Stimulated activated CD4-positive, alpha-beta T cell treated with anti-CD3 and anti-CD28 coated beads, Interleukin-15, amount 100 ng/mL, for 24 hours (primary cell): ENCODE results near the gene TMEM106B.

Source experiments
- DNase-seq: peaks from one replicate; pipeline ENCODE4 v3.0.0-alpha.2; 2020

TMEM106B gene

DNA sequence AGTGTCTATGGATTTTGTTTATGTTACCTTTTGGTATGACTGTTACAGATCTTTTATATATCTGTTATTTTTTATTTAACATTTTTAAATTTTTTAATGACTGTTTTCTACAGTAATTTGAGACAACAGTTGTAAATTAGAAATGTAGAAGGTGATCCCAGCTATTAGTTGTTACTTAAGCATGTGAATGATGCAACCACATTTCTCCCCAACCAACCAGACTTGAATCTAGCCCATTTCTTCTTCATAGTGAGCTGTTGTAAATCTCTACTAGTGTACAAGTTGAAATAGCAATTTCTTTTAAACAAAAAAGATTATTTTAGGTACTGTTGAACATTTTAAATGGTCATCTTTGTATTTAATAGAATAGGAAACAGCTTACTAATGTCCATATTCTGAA is 18.0 kb downstream of the TMEM106B start:
- no peak for DNase-seq

- DNase-seq: no peak
Measured at GRCh38 chr7:12231097-12231496, 20.0 kb downstream of the TMEM106B start.

DNA sequence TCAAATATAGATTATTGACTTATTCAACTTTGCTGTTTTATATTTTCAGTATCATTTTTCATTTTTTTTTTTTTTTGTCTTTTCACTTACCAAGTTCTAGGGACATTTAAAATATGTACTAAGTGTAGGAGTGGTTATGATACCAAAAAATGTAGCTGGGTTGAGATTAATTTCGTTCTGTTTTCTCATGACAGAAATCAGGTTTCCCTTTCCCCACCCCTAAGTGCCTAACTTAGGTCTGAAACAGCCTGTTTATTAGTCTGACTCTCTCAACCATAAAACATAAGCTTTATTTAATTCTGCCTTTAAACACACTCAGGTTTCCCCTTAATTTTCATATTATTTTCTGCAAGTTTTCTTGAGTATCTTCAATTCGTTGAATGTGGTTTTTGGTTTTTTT is 22.1 kb downstream of the TMEM106B start:
- DNase-seq: no peak

DNA sequence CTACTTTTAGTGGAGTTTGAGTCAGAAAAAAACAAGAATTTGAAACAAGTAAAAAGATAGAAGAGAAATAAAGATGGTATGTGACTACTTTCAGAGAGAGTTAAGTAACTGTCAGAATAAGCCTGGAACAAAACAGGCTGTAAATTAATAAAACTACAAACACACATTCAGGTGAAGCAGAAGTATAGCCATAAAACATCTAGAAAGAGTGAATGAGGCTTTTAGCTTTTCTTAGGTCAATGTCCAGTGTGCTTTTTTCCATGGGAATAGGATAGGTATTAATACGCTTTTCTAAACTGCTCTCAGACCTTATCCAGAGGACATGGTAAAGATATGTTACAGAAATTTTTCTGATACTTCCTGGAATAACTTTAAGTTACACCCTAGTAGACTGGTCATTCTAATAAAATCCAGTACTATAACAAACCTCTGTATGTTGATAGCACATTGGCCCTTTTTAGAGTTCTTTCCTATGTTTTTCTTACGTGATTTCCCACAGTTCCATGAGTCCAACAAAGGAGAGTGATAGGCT is 23.3 kb downstream of the TMEM106B start:
- no peak for DNase-seq

DNA sequence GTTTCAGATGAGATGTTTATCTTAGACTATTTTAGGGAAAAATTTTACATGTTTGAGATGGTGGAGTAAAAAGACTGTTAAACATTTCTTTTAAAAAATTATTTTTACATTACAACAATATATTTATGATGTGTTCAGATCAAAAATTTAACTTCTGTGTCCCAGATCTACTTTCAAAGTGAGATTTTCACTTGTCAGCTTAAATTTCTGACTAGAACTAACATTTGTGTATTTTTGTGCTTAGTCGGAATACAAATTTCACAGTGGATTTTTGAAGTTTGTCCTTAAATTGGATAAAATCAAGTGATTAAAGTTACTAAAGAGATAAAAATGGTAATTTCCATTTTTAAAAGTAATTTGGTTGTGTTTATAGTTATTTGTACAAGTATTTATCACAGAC is 24.9 kb downstream of the TMEM106B start:
- DNase-seq: no peak

- no peak for DNase-seq
Measured at GRCh38 chr7:12237007-12237406, 25.9 kb downstream of the TMEM106B start.

GRCh38 chr7:12239806-12240205 is 28.7 kb downstream of the TMEM106B start:
- DNase-seq: no peak

DNA sequence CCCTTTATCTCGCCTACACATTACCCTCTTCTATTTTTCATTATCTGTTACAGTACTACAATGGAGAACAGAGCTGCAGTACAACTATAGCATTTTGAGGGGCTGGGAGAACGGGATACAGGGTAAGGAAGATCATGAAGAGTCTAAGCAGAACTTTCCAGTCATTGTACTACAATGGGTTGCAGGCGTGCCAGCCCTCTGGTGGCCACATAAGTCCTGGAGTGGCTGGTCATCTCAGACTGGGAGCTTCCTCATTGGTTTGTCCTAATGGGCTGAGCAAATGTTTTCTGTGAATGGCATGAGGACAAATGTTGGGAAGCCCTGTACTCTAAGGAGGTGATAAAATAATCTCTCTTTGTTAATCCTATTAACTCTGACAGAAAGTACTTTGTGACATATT is 33.0 kb downstream of the TMEM106B start:
- no peak for DNase-seq

DNA sequence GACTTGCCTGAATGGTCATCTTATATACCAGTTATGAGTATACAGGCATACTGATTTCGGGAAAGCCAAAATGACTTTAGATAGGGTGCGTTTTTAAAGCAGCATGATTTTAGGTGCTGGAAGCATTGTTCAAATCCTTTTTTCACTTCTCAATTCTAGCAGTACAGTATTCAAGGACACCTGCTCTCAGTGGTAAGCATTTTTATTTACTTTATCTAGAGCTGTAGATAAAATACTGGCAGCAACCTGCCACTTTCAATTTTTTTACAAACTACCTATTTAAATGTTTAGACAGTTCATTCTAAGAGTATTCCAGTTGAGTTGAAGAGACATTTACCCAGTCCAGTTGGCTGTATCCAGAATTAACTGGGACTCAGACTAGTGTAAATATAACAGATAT is 33.6 kb downstream of the TMEM106B start:
- no peak for DNase-seq

- DNase-seq: no peak
Measured at GRCh38 chr7:12249706-12250105, 38.6 kb downstream of the TMEM106B start.

DNA sequence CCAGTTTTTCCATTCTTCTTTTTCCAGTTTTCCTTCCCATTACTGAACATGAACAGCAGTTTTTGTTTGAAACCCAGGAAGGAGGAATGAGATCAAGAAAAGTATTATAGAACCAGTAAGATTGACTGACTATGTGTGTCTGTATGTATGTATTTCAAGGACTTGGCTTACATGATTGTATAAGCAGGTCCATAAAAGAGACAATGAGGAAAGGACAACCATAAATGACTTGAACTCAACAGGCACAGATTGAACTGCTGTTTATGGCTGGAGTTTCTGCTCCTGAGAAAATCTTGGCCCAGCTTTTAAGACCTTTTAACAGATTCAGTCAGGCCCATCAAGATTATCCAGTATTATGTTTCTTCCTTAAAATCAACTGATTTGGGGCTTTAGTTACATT is 39.1 kb downstream of the TMEM106B start:
- DNase-seq: no peak

GRCh38 chr7:12256090-12256489 is 45.0 kb downstream of the TMEM106B start:
- no peak for DNase-seq

DNA sequence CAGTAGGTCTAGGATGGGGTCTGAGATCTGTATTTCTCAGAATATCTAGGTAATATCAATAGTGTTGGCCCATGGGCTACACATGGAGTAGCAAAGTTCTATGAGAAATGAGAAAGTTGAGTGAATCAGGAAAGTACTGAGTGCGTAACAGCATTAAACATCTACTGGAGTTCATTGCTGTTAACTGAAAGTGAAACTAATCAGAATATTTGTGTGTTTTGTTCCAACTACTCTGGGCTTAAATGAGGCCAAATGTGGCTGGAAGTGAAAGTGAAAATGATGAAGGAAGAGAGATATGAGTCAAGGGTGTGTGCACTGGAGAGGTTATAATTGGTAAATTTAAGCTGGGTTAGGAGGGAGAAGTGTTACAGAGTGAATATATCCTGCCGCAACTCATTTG is 46.5 kb downstream of the TMEM106B start:
- peak; percentile 20 for DNase-seq

DNA sequence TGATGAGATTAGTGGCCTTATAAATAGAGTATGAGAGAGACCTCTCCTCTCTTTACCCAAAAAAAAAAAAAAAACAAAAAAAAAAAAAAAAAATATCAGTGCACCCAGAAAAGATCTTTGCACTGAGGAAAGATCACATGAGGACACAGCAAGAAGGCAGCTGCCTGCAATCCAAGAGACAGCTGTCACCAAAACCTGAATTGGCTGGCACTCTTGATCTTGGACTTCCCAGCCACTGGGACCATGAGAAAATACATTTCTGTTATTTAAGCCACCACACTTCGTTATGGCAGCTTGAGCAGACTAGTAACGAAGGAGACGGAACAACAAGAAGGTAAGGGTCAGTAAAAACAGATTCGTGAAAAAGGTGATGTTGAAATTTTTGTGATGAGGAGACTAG is 47.0 kb downstream of the TMEM106B start:
- no peak for DNase-seq

DNA sequence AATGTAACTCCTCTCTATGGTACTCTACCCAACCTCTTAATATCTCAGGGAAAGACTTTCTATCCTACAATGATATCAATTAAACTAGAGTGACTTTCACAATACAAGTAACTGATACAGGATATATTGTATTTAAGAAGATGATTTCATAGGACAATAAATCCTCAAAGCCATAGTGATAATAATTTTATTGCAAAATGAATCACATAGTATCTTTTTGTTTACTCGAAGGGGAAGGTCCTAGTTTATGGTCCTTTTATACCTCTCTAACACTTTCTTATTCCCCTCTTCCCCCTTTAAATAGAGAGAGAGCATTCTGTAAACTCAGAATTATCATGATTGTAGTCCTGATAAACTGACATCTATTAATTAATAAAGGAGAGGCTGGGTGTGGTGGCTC is 56.4 kb downstream of the TMEM106B start:
- no peak for DNase-seq

DNA sequence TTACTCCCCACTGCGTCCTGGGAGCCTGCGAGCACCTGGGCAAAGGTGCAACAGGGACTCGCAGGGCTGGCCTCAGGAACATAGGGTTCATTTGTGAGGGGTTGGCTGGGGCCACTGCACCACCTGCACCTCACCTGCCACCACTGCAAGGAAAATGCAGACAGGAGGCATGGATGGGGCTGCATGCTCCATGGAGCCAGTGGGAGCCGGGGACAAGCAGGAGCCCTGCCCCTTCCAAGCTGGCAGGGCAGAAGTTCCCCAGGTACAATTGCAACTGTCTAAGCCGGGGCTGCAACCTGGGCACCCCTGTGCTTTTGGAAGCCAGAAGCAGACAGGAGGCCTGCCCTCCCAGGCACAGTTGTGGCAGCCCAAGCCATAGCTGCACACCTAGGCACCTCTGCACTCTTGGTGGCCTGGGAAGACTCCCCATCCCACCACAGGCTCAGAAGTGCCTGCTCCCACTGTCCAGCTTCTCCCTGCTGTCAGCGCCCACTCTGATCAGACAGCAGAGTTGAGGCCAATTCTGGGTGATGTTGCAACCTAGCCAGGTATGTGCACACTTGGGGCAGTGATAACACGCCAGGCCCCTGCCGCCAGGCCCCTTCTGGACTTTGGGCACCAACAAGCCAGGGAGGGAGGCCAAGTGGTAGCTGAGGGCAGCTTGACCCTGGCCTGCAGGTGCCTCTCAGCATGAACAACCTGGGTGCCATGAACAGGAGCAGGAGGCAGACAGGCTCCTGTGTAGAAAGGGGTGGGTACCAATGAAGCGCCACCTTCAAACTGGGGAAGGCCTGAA is 58.2 kb downstream of the TMEM106B start:
- DNase-seq: no peak

GRCh38 chr7:12281038-12281437 is 69.9 kb downstream of the TMEM106B start:
- DNase-seq: no peak

GRCh38 chr7:12287901-12288300 is 76.8 kb downstream of the TMEM106B start:
- no peak for DNase-seq

- DNase-seq: no peak
Measured at GRCh38 chr7:12289996-12290395, 78.9 kb downstream of the TMEM106B start.

- DNase-seq: no peak
Measured at GRCh38 chr7:12290761-12291160, 79.7 kb downstream of the TMEM106B start.

DNA sequence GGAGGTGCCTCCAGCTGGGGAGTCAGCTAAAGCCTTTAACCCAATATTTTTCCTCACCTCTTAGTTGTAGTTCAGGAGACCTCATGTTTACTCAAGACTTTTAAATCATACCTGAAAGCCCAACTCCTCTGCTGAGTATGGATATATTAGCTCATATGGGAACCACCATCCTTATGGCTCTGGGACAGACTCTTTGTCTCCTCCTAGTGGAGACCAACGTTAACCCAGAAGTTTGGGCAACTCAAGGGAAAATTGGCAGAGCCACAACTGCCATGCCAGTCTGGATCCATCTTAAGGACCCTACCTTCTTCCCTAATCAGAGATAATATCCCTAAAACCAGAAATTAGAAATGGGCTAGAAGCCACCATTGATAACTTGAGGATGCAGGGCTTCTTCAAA is 80.8 kb downstream of the TMEM106B start:
- DNase-seq: peak; percentile 6
